ENCODE data around the gene SLC39A1. TPM values are rescaled to one million over a fixed set of nuclear protein-coding genes. Genes with fewer than 3 reads are reported as not detected.

SLC39A1 gene
- total and polyA plus RNA-seq, 4 donors: 73.4 to 247 (median 122) TPM

DNA sequence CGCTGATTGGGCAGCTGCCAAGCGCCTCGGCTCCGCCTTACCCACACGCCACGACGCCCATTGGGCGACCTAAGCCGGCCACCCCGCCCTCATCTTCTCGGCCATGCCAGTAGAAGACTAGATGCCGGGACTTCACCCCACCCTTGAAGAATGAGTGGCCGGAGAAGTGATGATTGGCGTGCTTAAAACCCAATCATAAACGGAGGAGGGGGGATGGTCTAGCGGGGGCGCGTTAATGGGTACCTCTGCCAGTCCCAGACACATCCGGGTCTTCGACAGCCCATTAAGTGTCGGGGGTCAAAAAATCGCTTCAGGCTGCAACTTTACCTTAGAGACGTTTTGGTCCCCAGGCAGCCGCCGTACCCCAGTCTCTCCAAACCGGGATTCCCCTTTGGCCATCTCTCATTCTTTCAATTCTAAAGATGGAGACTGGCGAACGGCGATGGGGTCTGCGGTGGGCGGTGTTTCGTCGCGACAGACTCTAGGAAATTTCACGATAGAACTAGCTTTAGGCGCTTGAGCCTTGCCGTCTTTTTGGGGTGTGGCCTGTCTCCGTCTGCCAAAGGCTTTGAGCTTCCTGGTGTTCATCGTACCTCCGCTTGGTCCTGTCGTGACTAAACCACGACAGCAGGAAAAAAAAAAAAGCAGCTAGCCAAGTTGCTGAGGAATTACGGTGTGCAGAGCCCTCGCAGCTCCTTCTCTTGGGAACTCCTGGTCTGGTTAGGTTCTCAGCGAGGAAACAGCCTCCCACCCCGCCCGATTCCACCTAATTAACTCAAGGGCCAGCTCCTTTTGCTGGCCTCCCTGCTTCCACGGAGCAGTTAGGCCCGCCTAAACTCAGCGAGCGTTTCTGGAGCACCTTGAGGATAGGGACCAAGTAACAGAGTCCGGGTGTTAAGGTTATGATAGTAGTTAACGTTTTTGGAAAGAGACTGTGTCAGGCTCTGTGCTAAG lies 40.1 kb downstream of the SLC39A1 start, which contains the start of gene GATAD2B:
GATAD2B (minus strand) TSS at position 1 of the 954 bp plus-strand sequence. CDS start 94,625 bp downstream, outside the sequence.
- peak; percentile 99 to 100 (median 100) for DNase-seq
- H3K27me3 ChIP-seq (ENCODE audit: control insufficient read depth in 3 of 3, insufficient read depth in 3 of 3, low read length in 2 of 3): no peaks in the 10 kb centered on the region
- no peaks in the 10 kb centered on the region for H3K9me3 ChIP-seq (ENCODE audit: control insufficient read depth in 4 of 4, insufficient read depth in 3 of 4, low read length in 3 of 4)
- H3K36me3 ChIP-seq (ENCODE audit: control insufficient read depth in 4 of 4, insufficient read depth in 4 of 4, low read length in 4 of 4): peaks cover 0 to 7% (median 1%) of the 10 kb centered on the region in 4 donors
- peaks cover 8 to 25% (median 21%) of the 10 kb centered on the region in 5 donors for H3K4me1 ChIP-seq (ENCODE audit: control insufficient read depth in 5 of 5, insufficient read depth in 5 of 5, low read length in 5 of 5)
- peak within 1 kb of the TSS; percentile 94 to 95 for H3K27ac ChIP-seq (ENCODE audit: low read depth in 1 of 2, low read length in 1 of 2)
- 0 to 1% methylated on average over 53 of the region's 53 CpGs for WGBS, 2 donors
- ATAC-seq (ENCODE audit: insufficient read depth, low FRiP score): peak; percentile 98
- peak within 1 kb of the TSS; percentile 41 to 96 for H3K9ac ChIP-seq (ENCODE audit: insufficient read depth in 1 of 2, low read length in 2 of 2)
- no peak for TF ChIP-seq CTCF (IDR thresholded peaks at IDR 0.05; ENCODE audit: control extremely low read depth, extremely low read depth)
- peak within 1 kb of the TSS; percentile 95 for H3K4me3 ChIP-seq

DNA sequence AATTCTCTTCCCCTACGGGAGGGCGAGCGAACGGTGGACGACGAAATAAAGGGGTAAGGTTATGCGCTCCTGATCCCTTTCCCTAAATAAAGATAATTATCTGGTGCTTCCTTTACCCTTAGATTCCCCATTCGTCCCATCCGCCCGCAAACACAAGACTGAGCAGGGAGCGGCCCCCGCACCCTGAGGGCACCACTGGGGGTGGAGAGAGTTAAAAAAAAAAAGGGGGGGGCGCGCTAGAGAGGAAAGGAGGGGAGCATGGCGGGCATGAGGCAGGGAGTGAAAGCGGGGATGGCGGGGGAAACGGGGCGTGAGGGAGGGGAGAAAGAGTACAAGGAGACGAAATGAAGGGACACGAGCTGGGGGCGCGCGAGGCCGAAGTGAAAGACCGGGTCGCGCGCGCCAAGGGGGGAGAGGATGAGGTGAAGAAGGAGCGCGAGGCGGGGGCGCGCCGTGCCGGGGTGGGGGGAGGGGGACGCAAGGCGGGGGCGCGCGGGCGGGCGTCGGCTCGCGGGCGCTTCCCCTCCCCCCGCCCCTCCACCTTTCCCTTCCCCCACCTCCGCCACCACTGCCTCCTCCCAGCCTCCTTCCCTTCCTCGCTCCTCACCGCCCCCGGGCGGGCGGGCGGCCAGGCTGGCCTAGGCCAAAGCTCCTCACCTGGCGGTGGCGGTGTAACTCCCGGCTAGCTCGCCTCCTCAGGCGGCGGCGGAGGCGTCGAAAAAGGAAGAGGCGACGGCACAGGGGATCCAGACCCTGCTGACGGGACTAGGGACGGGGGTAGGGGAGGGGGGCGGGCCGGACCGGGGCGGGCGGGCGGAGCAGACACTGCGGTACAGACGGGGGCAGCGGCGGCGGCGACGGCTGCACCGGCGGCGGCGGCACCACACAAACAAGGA lies 41.0 kb downstream of the SLC39A1 start:
- TF ChIP-seq CTCF (IDR thresholded peaks at IDR 0.05; ENCODE audit: control extremely low read depth, extremely low read depth): no peak
- no peaks in the 10 kb centered on the region for H3K9me3 ChIP-seq (ENCODE audit: control insufficient read depth in 4 of 4, insufficient read depth in 3 of 4, low read length in 3 of 4)
- DNase-seq (peak in 2 of 3 donors; percentile 49 to 62), ATAC-seq (ENCODE audit: insufficient read depth, low FRiP score) (peak; percentile 15)
- peak overlapping the region; percentile 94 to 95 for H3K27ac ChIP-seq (ENCODE audit: low read depth in 1 of 2, low read length in 1 of 2)
- H3K27me3 ChIP-seq (ENCODE audit: control insufficient read depth in 3 of 3, insufficient read depth in 3 of 3, low read length in 2 of 3): no peaks in the 10 kb centered on the region
- peaks cover 6 to 25% (median 21%) of the 10 kb centered on the region in 5 donors for H3K4me1 ChIP-seq (ENCODE audit: control insufficient read depth in 5 of 5, insufficient read depth in 5 of 5, low read length in 5 of 5)
- 1% methylated on average over 30 to 85 of the region's 86 CpGs for WGBS, 2 donors
- peaks cover 0 to 10% (median 1%) of the 10 kb centered on the region in 4 donors for H3K36me3 ChIP-seq (ENCODE audit: control insufficient read depth in 4 of 4, insufficient read depth in 4 of 4, low read length in 4 of 4)
- peak overlapping the region; percentile 95 for H3K4me3 ChIP-seq
- H3K9ac ChIP-seq (ENCODE audit: insufficient read depth in 1 of 2, low read length in 2 of 2): peak overlapping the region; percentile 33 to 88

DNA sequence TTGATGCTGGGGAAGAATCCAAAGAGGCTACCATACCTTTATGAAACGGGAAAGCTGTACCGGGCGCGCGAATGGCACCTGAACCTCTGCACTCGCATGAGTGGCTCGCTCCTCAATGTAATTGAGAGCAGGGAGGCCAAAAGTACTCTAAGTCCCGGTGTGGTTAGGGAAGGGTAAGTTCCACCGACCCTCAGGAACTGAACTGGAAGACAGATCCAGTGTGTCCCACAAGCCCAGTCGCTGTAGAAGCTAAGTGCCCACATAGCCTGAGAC lies 41.6 kb downstream of the SLC39A1 start:
- peak overlapping the region; percentile 56 to 65 for H3K27ac ChIP-seq (ENCODE audit: low read depth in 1 of 2, low read length in 1 of 2)
- 4% methylated on average over 10 of the region's 10 CpGs for WGBS, 2 donors

More for the DNA sequence above, 41.6 kb downstream of the SLC39A1 start:
- peak overlapping the region; percentile 33 to 88 for H3K9ac ChIP-seq (ENCODE audit: insufficient read depth in 1 of 2, low read length in 2 of 2)
- no peaks in the 10 kb centered on the region for H3K9me3 ChIP-seq (ENCODE audit: control insufficient read depth in 4 of 4, insufficient read depth in 3 of 4, low read length in 3 of 4)
- no peaks in the 10 kb centered on the region for H3K27me3 ChIP-seq (ENCODE audit: control insufficient read depth in 3 of 3, insufficient read depth in 3 of 3, low read length in 2 of 3)
- no peak for TF ChIP-seq CTCF (IDR thresholded peaks at IDR 0.05; ENCODE audit: control extremely low read depth, extremely low read depth)
- ATAC-seq (ENCODE audit: insufficient read depth, low FRiP score): no peak
- peak in 2 of 3 donors; percentile 14 to 28 for DNase-seq
- H3K36me3 ChIP-seq (ENCODE audit: control insufficient read depth in 4 of 4, insufficient read depth in 4 of 4, low read length in 4 of 4): peaks cover 0 to 10% (median 1%) of the 10 kb centered on the region in 4 donors
- peak overlapping the region; percentile 50 for H3K4me3 ChIP-seq
- H3K4me1 ChIP-seq (ENCODE audit: control insufficient read depth in 5 of 5, insufficient read depth in 5 of 5, low read length in 5 of 5): peaks cover 6 to 25% (median 21%) of the 10 kb centered on the region in 5 donors

All from lung (tissue), 12 donors.